IPS-18c (cell line): ENCODE data around the gene BORCS8.
"Not testable (repeated sequence)": the region's sequence is repeated elsewhere in the genome, so short reads cannot be mapped to it uniquely, and the experiment has no call there.

Experiments
- H3K4me3 ChIP-seq: 2 replicates; pipeline ENCODE4 v1.7.0; 2013; ENCODE audit warnings: low read depth, mild to moderate bottlenecking, low read length, moderate library complexity; ENCODE audit not compliant: insufficient read depth
- H3K9me3 ChIP-seq: one replicate; pipeline ENCODE4 v1.6.1; 2013; ENCODE audit warnings: mild to moderate bottlenecking, low read length, moderate library complexity; ENCODE audit not compliant: control insufficient read depth, insufficient read depth

Gene BORCS8

GRCh38 chr19:19140476-19140875, 51.5 kb downstream of the BORCS8 start:
- H3K4me3 ChIP-seq: no peak overlapping the region
- no peaks in the 10 kb centered on the region for H3K9me3 ChIP-seq

- no peak overlapping the region for H3K4me3 ChIP-seq
- H3K9me3 ChIP-seq: no peaks in the 10 kb centered on the region
Observed at GRCh38 chr19:19139876-19140229, 52.1 kb downstream of the BORCS8 start.

- no peaks in the 10 kb centered on the region for H3K9me3 ChIP-seq
- peak within 1 kb of the TSS; percentile 70 for H3K4me3 ChIP-seq
Observed at GRCh38 chr19:19138109-19138981, 53.6 kb downstream of the BORCS8 start, which contains the start of gene TMEM161A. TMEM161A (minus strand) TSS chr19:19138478; CDS start chr19:19138428, 50 bp downstream.

DNA sequence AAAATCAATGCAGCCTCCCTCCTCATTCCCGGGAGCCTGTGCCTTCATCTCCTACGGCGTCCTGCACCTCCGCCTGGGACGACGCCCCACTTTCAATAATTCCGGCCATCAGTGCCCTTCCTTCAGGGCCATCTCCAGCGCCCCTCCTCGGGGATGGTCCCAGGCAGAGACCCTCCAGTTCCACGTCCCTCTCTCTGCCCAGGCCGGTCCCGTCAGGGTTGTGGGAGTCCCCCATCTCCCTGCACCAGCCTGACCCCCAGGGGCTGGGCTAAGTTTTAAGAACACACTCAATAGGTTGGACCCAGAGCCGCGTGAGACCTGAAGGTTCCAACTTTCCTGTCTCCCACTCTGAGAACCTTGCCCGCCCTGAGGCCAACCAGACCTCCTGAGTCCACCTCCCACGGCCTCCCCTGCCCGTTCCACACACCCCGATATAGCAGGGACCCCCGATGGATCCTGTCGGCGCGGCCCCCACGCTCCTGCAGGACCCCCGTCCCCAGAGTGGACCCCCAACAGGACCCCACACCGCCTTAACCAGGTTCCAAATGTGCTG, 54.3 kb downstream of the BORCS8 start:
- Histone ChIP-seq H3K4me3 (peak overlapping the region; percentile 70), H3K9me3 (no peaks in the 10 kb centered on the region)

- H3K9me3 ChIP-seq, H3K4me3 ChIP-seq: not testable (repeated sequence)
Observed at GRCh38 chr19:19135713-19136112, 56.2 kb downstream of the BORCS8 start.

DNA sequence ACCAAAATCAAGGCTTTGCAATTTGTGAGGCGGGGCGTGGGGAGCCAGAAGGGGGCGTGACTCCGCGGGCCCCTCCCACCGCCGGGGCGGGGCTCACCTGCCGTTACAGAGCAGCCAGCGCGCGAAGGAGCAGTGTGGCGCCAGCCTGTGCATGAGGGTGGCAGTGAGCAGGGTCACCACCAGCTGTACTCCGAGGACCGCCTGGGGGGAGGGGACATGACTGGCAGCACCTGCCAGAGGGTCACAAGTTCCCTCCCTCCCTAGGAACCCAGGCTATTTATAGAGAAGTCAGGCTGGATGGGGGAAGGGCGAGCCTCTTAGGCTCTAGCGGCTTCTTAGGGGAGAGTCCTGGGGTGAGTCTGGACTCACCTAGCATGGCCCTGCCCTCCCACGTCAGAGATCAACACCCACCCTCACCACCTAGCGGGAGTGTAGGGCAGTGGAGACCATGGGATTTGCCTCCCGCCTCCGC, 57.2 kb downstream of the BORCS8 start:
- H3K9me3 ChIP-seq: no peaks in the 10 kb centered on the region
- peak overlapping the region; percentile 40 for H3K4me3 ChIP-seq

DNA sequence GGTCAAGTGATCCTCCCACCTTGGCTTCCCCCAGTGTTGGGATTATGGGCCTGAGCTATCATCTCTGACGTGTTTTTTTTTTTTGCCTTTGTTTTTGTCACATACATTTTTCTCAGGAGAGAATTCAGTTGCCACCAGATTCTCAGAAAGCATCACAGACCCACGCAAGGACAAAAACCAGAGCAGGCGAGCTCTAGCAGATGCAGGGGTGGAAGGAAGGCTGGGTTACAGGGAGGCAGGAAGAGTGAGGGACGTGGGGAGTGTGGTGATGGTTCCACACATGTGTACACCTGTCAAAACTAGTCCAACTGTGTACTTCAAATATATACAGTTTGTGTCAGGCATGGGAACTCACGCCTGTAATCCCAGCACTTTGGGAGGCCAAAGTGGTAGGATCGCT, 58.0 kb downstream of the BORCS8 start:
- Histone ChIP-seq H3K4me3 (no peak overlapping the region), H3K9me3 (no peaks in the 10 kb centered on the region)

DNA sequence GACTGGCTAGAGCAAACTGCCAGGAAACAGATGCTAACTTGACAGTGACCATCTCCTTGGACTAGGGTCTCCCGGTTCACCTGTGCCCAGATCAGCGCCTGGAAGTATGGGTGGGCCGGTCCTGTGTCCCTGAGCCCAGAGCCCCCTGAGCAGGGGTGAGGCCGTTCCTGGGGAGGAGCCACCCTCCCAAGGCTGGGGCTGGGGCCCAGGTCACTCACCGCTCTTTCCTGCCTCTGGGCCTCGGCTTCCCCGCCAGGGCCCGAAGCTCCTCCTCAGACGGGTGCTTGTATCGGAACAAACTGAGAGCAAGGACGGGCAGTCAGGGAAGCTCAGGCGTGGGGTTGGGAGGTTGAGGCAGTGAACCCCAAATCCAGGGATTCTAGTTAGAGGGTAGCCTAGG, 59.0 kb downstream of the BORCS8 start:
- H3K4me3 ChIP-seq: no peak overlapping the region
- no peaks in the 10 kb centered on the region for H3K9me3 ChIP-seq

DNA sequence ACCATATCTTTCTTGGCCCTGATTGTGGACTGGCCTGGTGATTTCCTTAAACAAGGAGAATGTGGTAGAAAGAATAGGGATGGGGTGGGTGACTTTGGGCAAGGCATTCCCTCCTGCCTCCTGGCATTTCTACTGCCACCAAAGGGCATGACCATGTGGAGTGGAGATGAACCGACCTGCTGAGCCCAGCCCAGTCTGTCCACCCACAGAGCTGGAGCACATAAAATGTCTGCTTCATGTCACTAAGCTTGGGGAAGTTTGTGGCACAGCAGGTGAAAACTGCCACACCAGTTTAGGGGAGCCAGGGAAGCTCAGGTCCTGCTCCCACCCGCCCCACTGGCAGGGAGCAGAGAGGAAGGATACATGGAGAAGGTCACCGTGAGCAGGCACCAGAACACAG, 60.0 kb downstream of the BORCS8 start:
- H3K9me3 ChIP-seq: no peaks in the 10 kb centered on the region
- H3K4me3 ChIP-seq: no peak overlapping the region; the same call in 1 of the 2 replicates
